GM21367 (cell line): Measurements from ENCODE around the gene UBE4B.
"Not testable (repeated sequence)": the region's sequence is repeated elsewhere in the genome, so short reads cannot be mapped to it uniquely, and the experiment has no call there.

Experiments
- ATAC-seq: cut with Tn5 transposase; IDR thresholded peaks from one replicate; pipeline ENCODE4 v1.9.1; 2021; ENCODE audit not compliant: unreplicated experiment

The UBE4B gene

DNA sequence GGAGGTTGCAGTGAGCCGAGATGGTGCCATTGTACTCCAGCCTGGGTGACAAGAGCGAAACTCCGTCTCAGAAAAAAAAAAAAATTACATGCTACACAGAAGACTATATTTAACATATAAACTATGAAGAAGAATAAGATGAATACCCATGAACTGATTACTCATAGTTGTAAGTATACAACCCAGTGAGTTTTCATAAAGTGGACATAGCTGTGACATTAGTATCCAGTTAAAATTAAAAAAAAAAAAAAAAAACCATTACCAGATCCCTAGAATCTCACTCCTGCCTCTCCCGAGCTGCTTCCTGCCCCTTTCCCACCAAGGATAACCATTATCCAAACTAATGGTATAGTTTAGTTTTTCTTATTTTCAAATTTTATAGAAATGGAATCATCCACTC lies 37.4 kb downstream of the UBE4B start:
- no peak for ATAC-seq

DNA sequence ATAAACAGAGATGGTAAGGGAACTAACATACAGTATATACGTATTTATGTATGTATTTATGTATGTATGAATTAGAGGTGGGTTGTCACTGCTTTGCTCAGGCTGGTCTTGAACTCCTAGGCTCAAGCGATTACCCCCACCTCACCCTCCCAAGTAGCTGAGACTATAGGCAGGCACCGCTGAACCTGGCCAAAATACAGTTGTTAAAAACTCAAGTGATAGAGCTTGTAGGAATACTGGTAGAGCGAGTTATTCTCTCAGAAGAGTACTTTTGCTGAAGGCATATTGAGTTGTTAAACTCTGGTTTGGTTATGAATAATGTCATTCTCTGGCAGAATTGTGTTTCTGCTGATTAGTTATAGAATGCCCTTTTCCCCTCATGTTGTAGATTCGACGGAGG lies 38.9 kb downstream of the UBE4B start:
- ATAC-seq, result no peak

DNA sequence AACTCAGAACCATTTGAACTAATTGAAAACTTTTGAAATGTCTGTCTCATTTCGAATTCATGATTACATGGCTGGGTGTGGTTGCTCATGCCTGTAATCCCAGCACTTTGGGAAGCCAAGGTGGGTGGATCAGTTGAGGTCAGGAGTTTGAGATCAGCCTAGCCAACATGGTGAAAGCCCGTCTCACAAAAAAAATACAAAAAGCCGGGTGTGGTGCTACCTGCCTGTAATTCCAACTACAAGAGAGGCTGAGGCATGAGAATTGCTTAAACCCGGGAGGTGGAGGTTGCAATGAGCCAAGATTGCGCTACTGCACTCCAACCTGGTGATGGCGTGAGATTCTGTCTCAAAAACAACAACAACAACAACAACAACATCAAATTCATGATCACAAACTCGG lies 40.6 kb downstream of the UBE4B start:
- not testable (repeated sequence) for ATAC-seq

DNA sequence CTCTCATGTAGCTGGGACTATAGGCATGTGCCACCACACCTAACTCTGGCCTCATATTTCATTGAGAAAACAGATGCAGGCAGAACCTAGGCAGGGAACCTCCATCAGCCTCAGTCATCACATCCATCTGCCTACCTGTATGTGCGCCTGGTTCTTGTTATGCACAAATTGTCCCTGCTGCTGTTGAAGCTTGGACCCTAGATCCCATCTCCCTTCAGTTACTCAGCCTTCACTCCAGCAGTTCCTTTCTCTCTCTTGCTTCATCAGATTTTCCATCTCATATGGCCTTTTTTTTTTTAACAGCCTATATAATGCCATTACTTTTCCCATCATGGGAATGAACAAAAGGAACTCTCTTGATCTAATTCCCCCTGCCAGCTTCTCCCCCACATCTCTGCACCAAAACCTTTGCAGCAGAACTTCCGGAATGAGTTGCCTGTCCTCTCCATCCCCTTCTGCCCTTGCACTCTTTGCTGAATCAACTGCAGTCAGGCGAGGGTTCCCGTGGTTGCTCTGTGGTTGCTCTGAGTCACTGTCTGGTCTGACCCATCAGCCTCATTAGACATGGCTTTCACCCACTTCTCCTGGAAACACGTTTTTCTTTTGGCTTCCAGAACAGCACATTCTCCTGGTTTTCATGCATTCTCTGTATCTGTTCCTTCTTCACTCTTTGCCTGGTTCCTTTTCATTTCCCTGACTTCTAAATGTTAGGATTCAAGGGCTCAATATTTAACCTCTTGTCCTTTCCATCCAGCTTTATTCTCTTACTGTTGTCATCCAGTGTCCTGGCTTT lies 41.5 kb downstream of the UBE4B start:
- ATAC-seq, result peak; percentile 82

DNA sequence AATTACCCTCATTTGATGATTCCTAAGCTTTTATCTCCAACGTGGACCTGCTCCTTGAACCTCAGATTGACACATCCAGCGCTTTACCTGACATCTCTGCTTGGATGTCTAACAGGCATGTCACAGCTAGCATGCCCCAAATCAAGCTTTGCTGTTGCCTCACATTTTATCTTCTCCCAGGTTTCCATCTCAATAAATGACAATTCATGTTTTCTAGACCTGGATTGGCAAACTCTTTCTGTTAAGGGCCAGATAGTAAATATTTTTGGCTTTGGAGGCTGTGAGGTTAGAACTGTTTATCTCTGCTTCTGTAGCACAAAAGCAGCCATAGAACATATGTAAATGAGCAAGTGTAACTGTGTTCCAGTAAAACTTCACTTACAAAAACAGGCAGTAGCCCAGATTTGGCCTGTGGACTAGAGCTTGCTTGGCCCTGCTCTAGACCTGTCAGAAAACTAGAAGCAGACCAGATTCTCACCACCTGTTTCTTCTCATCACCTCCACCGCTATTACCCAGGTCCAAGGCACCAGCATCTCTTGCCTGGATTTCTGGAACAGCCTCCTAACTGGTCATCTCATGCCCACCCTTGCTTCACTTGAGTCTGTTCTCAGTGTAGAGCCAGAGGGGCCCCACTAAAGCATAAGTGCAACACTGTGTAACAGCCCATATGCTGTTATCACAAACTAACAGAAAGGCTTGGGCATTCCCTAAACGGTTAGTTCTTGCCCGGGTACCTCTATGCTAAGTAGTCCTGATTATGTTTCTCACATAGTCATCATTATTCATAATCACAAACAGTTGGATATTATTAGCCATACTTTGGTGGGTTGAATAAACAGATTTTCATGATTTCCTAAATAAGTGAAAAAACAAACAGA lies 42.3 kb downstream of the UBE4B start:
- no peak for ATAC-seq

DNA sequence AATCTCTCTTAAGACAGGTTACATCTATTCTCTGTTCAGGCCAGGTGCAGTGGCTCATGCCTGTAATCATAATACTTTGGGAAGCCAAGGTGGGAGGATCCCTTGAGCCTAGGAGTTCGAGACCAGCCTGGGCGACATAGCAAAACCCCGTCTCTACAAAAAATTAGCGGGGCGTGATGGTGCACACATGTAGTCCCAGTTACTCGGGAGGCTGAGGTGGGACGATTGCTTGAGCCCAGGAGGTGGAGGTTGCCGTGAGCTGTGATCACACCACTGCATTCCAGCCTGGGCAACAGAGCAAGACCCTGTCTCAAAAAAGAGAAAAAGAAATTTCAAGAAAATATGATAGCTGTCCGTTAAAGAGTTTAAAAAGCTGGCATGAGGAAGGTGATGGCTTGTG lies 43.0 kb downstream of the UBE4B start:
- ATAC-seq, result no peak

DNA sequence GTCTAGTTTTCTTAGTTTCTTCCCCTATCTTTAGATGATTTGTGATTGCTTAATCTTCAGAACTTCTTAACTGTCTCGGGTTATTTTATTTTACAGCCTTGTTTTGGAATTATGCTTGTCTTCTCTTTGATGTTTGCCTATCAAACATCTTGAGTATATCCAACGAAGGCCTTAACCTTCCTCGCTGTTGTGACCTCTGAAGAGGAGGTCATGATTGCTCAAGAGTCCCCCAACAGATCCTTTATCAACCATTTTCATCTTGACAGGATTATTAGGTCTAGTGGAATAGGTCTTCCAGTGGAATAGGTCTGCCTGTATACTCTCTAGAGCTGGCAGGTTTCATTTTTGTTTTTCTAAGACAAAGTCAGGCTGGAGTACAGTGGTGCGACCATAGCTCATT lies 45.7 kb downstream of the UBE4B start:
- ATAC-seq, result no peak

DNA sequence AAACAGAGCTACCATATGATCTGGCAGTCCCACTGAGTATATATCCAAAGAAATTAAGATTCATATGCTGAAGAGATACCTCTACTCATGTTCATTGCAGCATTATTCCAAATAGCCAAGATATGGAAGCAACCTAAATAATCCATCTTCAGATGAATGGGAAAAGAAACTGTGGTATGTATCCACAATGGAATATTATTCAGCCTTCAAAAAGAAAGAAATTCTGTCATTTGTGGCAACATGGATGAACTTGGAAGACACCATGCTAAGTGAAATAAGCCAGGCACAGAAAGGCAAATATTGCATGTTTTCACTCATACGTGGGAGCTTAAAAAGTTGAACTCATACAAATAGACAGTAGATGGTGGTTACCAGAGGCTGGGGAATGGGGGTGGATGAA lies 47.8 kb downstream of the UBE4B start:
- ATAC-seq, result no peak

DNA sequence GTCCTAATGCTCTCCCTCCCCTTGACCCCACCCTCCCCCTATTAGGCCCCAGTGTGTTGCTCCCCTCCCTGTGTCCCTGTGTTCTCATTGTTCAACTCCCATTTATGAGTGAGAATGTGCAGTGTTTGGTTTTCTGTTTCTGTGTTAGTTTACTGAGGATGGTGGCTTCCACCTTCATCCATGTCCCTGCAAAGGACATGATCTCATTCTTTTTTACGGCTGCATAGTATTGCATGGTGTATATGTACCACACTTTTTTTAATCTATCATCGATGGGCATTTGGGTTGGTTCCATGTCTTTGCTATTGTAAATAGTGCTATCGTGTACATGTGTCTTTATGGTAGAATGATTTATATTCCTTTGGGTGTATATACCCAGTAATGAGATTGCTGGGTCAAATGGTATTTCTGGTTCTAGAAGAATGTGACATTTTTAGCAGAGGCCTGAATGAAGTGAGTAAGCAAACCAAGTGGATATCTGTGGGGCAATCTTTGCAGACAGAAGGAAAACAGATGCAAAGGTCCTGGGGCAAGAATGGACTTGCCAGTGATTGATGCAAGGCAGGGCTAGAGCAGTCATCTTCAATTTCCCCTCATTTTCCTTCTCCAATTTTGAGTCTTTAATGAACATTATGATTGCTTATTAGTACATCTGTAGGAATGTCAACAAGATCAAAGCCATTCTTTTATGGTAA lies 50.2 kb downstream of the UBE4B start:
- ATAC-seq, result no peak

DNA sequence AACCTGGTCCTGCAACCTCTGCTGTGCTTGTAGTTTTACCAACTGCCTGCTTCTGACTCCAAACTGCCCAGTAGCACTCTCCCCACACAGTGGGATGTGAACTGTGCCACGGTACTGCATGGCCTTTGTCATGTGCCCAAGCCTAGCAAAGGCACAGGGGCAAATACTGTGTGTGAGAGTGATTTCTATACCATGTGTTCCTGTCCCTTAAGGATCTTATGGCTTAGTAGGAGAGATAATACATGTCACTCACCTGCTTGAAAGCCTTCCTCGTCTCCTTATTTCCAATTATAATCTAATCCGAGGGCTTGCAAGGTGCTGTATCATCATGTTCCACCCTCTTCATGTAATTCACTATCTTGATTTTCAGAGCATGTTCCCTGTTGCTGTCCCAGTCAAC lies 51.3 kb downstream of the UBE4B start:
- ATAC-seq, result no peak

DNA sequence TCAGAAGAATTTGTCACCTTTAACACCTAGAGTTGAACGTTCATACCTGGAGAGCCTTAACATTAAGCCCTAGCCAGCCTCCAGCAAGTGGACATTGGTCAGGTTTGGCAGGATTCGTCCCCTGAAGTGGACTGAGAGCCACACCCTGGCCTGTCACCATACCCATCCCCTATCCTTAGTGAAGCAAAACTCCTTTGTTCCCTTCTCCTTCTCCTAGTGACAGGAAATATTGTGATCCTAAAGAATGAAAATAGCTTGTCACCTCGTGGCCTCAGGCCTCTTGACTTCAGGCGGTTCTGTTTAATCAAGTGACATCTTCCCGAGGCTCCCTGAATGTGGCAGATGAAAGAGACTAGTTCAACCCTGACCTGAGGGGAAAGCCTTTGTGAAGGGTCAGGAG lies 52.3 kb downstream of the UBE4B start:
- no peak for ATAC-seq

DNA sequence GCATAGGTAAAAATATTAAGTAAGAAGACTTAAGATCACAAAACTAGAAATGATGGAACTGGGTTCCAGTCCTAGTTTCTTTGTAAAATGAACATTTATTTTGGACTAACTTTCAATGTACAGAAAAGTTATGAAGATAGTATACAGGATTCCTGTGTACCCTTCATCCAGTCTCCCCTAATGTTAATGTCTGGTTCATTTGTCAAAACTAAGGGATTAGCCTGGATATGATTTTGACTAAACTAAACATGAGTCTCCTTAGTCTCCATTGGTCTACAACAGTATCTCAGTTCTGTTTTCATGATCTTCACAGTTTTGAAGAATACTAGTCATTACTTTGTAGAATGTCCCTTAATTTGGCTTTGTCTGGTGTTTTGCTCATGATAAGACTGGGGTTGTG lies 54.5 kb downstream of the UBE4B start:
- no peak for ATAC-seq

DNA sequence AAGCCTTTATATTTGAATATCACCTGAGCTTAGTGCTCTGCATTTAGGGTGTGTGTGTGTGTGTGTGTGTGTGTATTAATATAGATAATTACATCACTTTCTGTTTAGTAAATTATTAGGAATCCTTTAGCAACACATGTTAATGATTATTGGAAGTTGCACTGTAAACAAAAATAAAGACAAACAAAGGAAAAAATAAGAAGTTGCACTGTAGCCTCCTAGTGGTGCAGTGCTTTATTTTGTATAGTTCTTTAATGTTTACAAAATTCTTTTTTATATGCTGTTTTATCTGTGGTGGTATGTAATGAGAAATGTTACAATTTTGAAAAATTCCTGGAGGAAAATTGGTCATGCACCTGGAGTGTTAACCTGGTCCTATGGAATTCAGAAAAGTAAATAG lies 69.2 kb downstream of the UBE4B start:
- ATAC-seq, result no peak

DNA sequence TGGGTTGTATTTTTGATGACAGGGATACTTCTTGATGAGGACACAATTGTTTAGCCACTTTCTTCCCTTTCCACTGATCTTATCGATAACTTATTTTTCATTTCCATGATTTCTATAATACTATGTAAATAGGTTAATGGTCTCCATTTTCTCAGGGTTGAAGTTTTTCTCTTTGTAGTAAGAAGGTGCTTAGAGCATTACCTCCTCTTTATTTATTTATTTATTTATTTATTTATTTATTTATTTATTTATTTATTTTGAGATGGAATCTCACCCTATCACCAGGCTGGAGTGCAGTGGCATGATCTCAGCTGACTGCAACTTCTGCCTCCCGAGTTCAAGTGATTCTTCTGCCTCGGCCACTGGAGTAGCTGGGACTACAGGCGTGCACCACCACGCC lies 70.4 kb downstream of the UBE4B start:
- ATAC-seq, result no peak

DNA sequence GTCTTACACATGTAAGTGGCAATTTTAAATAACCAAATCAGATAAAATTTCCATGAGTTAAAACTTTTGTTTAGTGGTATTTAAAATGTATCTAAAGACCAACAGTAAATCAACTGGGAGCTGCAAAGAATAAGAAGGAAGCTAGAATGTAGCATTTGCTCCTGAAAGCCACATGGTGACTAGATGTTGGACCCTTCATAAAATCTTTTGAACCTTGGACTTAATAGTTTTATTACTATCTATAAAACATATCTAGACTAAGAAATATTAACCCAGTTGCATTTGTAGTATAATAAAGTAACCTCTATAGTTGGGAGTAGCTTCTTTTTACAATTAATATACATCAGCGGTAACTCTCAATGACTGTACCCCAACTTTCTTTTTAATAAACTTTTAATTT lies 72.1 kb downstream of the UBE4B start:
- ATAC-seq, result no peak

DNA sequence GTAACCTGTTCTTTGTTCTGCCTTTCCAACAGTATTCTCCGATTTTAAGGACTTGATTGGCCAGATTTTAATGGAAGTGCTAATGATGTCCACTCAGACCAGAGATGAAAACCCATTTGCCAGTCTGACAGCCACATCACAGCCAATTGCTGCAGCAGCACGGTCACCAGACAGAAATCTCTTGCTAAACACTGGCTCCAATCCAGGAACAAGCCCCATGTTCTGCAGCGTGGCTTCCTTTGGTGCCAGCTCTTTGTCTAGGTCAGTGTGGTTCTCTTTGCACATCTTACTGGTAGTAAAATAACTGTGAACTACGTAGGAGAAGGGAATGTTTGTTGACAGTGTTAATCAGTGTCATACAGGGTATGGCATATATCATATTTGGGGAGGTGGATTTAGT lies 72.7 kb downstream of the UBE4B start:
- ATAC-seq, result no peak

DNA sequence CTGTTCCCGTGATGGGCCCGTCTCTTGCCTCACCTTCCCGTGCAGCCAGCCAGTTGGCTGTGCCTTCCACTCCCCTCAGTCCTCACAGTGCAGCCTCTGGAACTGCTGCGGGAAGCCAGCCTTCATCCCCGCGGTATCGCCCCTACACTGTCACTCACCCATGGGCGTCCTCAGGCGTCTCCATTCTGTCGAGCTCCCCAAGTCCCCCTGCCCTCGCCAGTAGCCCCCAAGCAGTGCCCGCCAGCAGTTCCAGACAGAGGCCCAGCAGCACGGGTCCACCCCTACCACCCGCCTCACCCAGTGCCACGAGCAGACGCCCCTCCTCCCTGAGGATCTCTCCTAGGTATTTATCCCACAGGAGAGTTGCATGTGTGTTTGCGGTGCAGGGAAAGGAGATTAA lies 73.5 kb downstream of the UBE4B start:
- no peak for ATAC-seq

DNA sequence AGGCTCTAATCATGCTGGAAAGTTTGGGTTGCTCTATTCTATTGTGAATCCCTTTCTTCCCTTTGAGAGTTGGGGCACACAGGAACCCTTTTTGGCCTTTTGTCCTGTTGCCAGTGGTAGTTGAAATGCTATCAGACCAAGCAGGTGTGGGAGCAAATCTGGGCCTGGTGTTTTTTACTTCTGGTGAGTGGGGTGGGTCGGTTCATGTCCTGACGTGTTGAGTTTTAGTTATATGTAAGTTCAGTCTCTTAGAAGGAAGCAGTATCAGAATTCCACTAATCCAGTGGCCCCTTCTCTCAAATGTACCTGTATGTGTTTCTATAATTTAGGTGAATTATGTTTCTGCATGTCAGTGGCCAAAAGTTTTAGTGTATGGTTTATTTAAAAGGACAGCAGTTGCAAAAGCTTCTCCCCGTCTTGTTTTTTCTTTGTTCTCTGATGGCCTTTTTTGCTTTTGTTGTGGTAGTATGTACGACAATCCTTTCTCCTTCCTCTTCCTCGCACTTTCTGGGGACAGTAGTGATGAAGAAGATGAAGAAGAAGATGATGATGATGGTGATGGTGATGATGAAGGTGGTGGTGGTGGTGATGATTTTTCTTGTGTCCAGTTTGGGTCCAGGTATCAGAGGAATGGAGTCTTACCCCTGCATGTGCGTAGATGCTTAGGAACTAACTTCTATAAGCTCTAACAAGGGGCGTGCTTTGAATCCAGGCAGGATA lies 74.2 kb downstream of the UBE4B start:
- no peak for ATAC-seq

DNA sequence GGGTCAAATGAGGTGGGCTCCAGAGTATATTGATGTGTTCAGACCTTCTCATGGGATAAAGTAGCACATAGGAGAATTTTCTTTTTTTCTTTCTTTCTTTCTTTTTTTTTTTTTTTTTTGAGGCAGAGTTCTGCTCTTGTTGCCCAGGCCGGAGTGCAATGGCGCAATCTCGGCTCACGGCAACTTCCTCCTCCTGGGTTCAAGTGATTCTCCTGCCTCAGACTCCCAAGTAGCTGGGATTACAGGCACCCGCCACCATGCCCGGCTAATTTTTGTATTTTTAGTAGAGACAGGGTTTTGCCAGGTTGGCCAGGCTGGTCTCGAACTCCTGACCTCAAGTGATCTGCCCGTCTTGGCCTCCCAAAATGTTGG lies 74.7 kb downstream of the UBE4B start:
- ATAC-seq, result not testable (repeated sequence)

DNA sequence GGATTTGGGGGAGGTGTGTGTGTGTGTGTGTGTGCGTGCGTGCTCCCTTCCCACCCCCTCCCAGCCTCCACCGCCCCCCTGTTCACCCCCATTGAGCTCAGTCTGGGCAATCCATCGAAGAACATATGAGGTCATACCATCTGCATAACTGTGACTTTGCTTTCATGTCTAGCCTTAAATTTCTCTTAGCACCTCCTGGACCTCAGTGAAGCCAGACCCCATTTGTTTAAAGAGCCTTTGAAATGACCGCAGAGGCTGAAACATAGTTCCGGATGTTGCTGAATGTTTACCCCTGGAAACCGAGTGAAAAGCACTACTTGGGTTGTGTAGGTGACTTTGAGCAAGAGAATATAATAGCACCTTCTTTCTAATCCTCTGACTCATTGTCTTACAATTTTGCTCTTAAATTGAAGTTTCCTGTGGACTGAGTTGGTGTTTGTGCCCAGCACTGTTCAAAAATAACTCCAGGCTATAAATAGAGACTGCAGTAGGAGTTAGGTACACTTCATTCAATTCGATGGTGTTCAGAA lies 75.4 kb downstream of the UBE4B start:
- ATAC-seq, result no peak
